H1 (cell line): Measurements from ENCODE around the gene C6orf136.

Experiments
- CTCF ChIP-seq, 3 experiments: IDR thresholded peaks; 1 replicate in 2 of 3; 2 replicates in 1 of 3; pipeline versions ENCODE4 v1.5.1 to v1.6.1; 2011; ENCODE audit warnings: low read length in 3 of 3, mild to moderate bottlenecking in 3 of 3, inconsistent platforms in 2 of 3, low read depth in 1 of 3, moderate library complexity in 1 of 3; ENCODE audit not compliant: insufficient read depth in 1 of 3; ENCODE audit errors: control extremely low read depth in 1 of 3
- JUN ChIP-seq: IDR thresholded peaks from 2 replicates; pipeline ENCODE4 v1.6.1; 2011; ENCODE audit warnings: low read depth, mild to moderate bottlenecking, improper control_type of control experiment, low read length
- RNF2 ChIP-seq: fragments of 200-900, 300-1000 bp; sonication (generic); IDR thresholded peaks from 2 replicates; pipeline ENCODE4 v1.7.1; 2016; ENCODE audit warnings: borderline replicate concordance, low read depth, mild to moderate bottlenecking, antibody characterized with exemption, low read length; ENCODE audit not compliant: poor library complexity, severe bottlenecking; ENCODE audit errors: missing control alignments

GRCh38 chr6:30683980-30684338 is 37.0 kb downstream of the C6orf136 start:
- TF ChIP-seq CTCF (IDR thresholded peaks at IDR 0.05; ENCODE audit: control extremely low read depth in 1 of 3, insufficient read depth in 1 of 3, low read depth in 1 of 3, low read length in 3 of 3) (no peak), RNF2 (no peak), JUN (no peak)
